Measurements from ENCODE around the gene RSPRY1.

DNA sequence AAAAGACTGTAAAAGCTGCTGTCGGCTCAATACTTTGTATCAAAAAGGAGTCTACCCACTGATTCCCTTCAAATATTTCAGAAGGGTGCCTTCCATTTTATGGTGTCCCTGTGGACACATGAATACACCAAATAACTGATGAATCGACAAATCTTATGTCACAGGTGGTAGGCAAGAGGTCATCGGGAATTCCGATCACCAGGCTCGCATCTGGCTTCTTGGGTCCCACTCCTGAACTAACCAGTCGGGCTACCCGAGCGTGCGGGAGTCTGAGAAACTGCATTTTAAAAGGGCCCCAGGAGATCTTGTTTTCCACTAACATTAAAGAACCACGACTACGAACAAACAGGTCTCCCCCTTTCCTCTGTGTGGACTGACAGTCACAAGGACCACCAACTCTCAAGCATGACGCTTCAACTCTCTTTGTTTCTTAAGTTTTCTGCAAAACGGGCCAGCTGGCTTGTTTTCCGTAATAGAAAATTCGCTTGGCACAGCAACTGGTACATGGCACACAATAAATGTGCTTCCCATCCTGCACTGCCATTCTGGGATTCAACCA is 1.2 kb upstream of the RSPRY1 start:
- TF ChIP-seq, protein P1, sequence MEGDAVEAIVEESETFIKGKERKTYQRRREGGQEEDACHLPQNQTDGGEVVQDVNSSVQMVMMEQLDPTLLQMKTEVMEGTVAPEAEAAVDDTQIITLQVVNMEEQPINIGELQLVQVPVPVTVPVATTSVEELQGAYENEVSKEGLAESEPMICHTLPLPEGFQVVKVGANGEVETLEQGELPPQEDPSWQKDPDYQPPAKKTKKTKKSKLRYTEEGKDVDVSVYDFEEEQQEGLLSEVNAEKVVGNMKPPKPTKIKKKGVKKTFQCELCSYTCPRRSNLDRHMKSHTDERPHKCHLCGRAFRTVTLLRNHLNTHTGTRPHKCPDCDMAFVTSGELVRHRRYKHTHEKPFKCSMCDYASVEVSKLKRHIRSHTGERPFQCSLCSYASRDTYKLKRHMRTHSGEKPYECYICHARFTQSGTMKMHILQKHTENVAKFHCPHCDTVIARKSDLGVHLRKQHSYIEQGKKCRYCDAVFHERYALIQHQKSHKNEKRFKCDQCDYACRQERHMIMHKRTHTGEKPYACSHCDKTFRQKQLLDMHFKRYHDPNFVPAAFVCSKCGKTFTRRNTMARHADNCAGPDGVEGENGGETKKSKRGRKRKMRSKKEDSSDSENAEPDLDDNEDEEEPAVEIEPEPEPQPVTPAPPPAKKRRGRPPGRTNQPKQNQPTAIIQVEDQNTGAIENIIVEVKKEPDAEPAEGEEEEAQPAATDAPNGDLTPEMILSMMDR (IDR thresholded peaks at IDR 0.05) = no peak
- TF ChIP-seq EZH2phosphoT487 (IDR thresholded peaks at IDR 0.05) = no peak

Data from neural progenitor cell (in vitro differentiated cells).